CD4-positive, alpha-beta T cell (primary cell): ENCODE measurements around the gene NEGR1. TPM values are rescaled to one million over a fixed set of nuclear protein-coding genes. Genes with fewer than 3 reads are reported as not detected.

ENCODE experiments used
- ATAC-seq: fragments of 200-7000 bp; cut with Tn5 transposase; one replicate; pipeline ENCODE4 v1.10.0; 2022; ENCODE audit warnings: mild to moderate bottlenecking; ENCODE audit not compliant: poor library complexity
- CTCF ChIA-PET: fragments of 350-600 bp; sonication (Branson Sonifier 250); formaldehyde crosslinking; loops from one replicate; lab custom pipeline; 2021; ENCODE audit warnings: antibody characterized with exemption, inconsistent platforms; lab: Charles Lee
- POLR2A ChIA-PET: fragments of 350-600 bp; sonication (Branson Sonifier 250); formaldehyde crosslinking; loops from one replicate; lab custom pipeline; 2021; ENCODE audit warnings: antibody characterized with exemption, inconsistent platforms; lab: Charles Lee
- DNase-seq, 14 experiments: peaks; one replicate each; pipeline ENCODE4 v3.0.0-alpha.2; 2013 to 2020; ENCODE audit warnings: mixed read lengths in 2 of 14
- H3K27ac ChIP-seq, 2 donors: one replicate each; pipeline versions ENCODE4 v1.5.1 to v1.7.0; 2013; ENCODE audit warnings: low read length in 2 of 2, low read depth in 1 of 2, mild to moderate bottlenecking in 1 of 2
- H3K27me3 ChIP-seq, 2 experiments: 1 replicate in 1 of 2; 2 replicates in 1 of 2; pipeline versions ENCODE4 v1.6.1 to v1.7.0; 2013; ENCODE audit warnings: low read length in 2 of 2, control low read depth in 1 of 2, mild to moderate bottlenecking in 1 of 2, moderate library complexity in 1 of 2; ENCODE audit not compliant: insufficient read depth in 2 of 2, control insufficient read depth in 1 of 2
- H3K36me3 ChIP-seq: one replicate; pipeline ENCODE4 v1.6.1; 2013; ENCODE audit warnings: low read length, control low read depth; ENCODE audit not compliant: insufficient read depth
- H3K4me1 ChIP-seq: one replicate; pipeline ENCODE4 v1.6.1; 2013; ENCODE audit warnings: low read length, control low read depth; ENCODE audit not compliant: insufficient read depth
- H3K4me3 ChIP-seq: one replicate; pipeline ENCODE4 v1.5.1; 2013; ENCODE audit warnings: mild to moderate bottlenecking, low read length, moderate library complexity
- H3K9me3 ChIP-seq, 2 experiments: 1 replicate in 1 of 2; 2 replicates in 1 of 2; pipeline versions ENCODE4 v1.6.1 to v1.7.0; 2013; ENCODE audit warnings: low read length in 2 of 2, mild to moderate bottlenecking in 2 of 2, control low read depth in 1 of 2, moderate library complexity in 1 of 2; ENCODE audit not compliant: control insufficient read depth in 1 of 2, insufficient read depth in 1 of 2
- H3K27ac Mint-ChIP-seq: one replicate; pipeline ENCODE4 v1.8.0; 2020; ENCODE audit warnings: mixed read lengths
- H3K27me3 Mint-ChIP-seq: one replicate; pipeline ENCODE4 v1.8.0; 2021; ENCODE audit warnings: mixed read lengths
- H3K36me3 Mint-ChIP-seq: one replicate; pipeline ENCODE4 v1.8.0; 2021; ENCODE audit warnings: low read depth, mixed read lengths
- H3K4me1 Mint-ChIP-seq: one replicate; pipeline ENCODE4 v1.8.0; 2021; ENCODE audit warnings: low read depth, mixed read lengths
- H3K4me3 Mint-ChIP-seq: one replicate; pipeline ENCODE4 v1.8.0; 2020; ENCODE audit warnings: mild to moderate bottlenecking, mixed read lengths
- H3K9me3 Mint-ChIP-seq: one replicate; pipeline ENCODE4 v1.8.0; 2020; ENCODE audit warnings: mixed read lengths
- CTCF ChIP-seq: fragments of 200-600 bp; IDR thresholded peaks from one replicate; pipeline ENCODE4 v1.8.0; 2022; ENCODE audit warnings: antibody characterized with exemption, mild to moderate bottlenecking
- intact Hi-C, 2 experiments: fragments of 100-400 bp; cut with DNase I in 1 of 2; cut with micrococcal nuclease in 1 of 2; formaldehyde crosslinking; loops; one replicate each; pipeline versions ENCODE4 v1.15.1 to v1.9.0; 2023 to 2025; cut with DNase I, micrococcal nuclease
- polyA plus RNA-seq, 2 donors: library from polyadenylated mRNA; unstranded; fragments of 120-200 nt; gene quantifications; one replicate each; pipeline ENCODE4 v1.2.1, GENCODE V29; 2013
- total RNA-seq, 174 experiments: library from RNA in 2 of 174; stranded (reverse) in 2 of 174; gene quantifications; one replicate each; pipeline ENCODE4 v1.2.3 and lab custom pipeline; 2021 to 2026

NEGR1 gene
- under 1 TPM; 0.03 TPM for total RNA-seq
- polyA plus RNA-seq (2013, experiment 1 of 2): 0.23 TPM
- polyA plus RNA-seq (2013, experiment 2 of 2): 0.42 TPM
- 0 to 4.3 (median 0.10) reads per million in 172 experiments for total RNA-seq (lab: John Stamatoyannopoulos, UW)

- DNase-seq (peak in 10 of 14 experiments; percentile 12 to 79 (median 56)), ATAC-seq (peak; percentile 70)
- H3K4me1 Mint-ChIP-seq: peaks cover 16% of the 10 kb centered on the region
- no peak for TF ChIP-seq CTCF
- no peaks in the 10 kb centered on the region for H3K9me3 Mint-ChIP-seq
- POLR2A ChIA-PET: no interaction called here
- CTCF ChIA-PET: no interaction called here
- Histone ChIP-seq H3K4me3 (peak within 1 kb of the TSS; percentile 67), H3K27ac (peak within 1 kb of the TSS in 1 of 2 donors; percentile 9), H3K36me3 (no peaks in the 10 kb centered on the region), H3K4me1 (peaks cover 10% of the 10 kb centered on the region), H3K27me3 (peaks cover 9 to 14% of the 10 kb centered on the region in 2 experiments), H3K9me3 (peaks cover 0 to 25% of the 10 kb centered on the region in 2 experiments)
- H3K4me3 Mint-ChIP-seq: peak within 1 kb of the TSS; percentile 70
- peaks cover 21% of the 10 kb centered on the region for H3K27me3 Mint-ChIP-seq
- H3K36me3 Mint-ChIP-seq: no peaks in the 10 kb centered on the region
- peak within 1 kb of the TSS; percentile 61 for H3K27ac Mint-ChIP-seq
- intact Hi-C loops: loop anchor here in 1 of 2 experiments (5.0 kb wide), 1 partner anchor 80 kb away; no protein-coding TSS in a partner anchor
Observed at GRCh38 chr1:72282271-72283021, at the start of gene NEGR1. NEGR1 (minus strand) TSS chr1:72282539.

- Histone ChIP-seq H3K4me3 (no peak overlapping the region), H3K27ac (no peak overlapping the region), H3K9me3 (peaks cover 0 to 6% of the 10 kb centered on the region in 2 experiments), H3K4me1 (no peaks in the 10 kb centered on the region), H3K36me3 (no peaks in the 10 kb centered on the region), H3K27me3 (no peaks in the 10 kb centered on the region)
- no peaks in the 10 kb centered on the region for H3K4me1 Mint-ChIP-seq
- H3K27ac Mint-ChIP-seq: no peak overlapping the region
- ChIA-PET POLR2A (no interaction called here), CTCF (no interaction called here)
- H3K9me3 Mint-ChIP-seq: no peaks in the 10 kb centered on the region
- H3K27me3 Mint-ChIP-seq: no peaks in the 10 kb centered on the region
- H3K36me3 Mint-ChIP-seq: no peaks in the 10 kb centered on the region
- no peak for DNase-seq
- intact Hi-C loops: no loop called here
- ATAC-seq: no peak
- no peak for TF ChIP-seq CTCF
- no peak overlapping the region for H3K4me3 Mint-ChIP-seq
Observed at GRCh38 chr1:72326494-72326893, 44.2 kb upstream of the NEGR1 start.

GRCh38 chr1:72324451-72324850 lies 42.1 kb upstream of the NEGR1 start:
- ATAC-seq: no peak
- CTCF ChIA-PET: no interaction called here
- Mint-ChIP-seq H3K4me3 (no peak overlapping the region), H3K4me1 (no peaks in the 10 kb centered on the region), H3K36me3 (no peaks in the 10 kb centered on the region), H3K27me3 (no peaks in the 10 kb centered on the region), H3K27ac (no peak overlapping the region), H3K9me3 (no peaks in the 10 kb centered on the region)
- no peak for DNase-seq
- Histone ChIP-seq H3K36me3 (no peaks in the 10 kb centered on the region), H3K27me3 (no peaks in the 10 kb centered on the region), H3K9me3 (peaks cover 0 to 9% of the 10 kb centered on the region in 2 experiments), H3K4me3 (no peak overlapping the region), H3K27ac (no peak overlapping the region), H3K4me1 (no peaks in the 10 kb centered on the region)
- intact Hi-C loops: no loop called here
- no peak for TF ChIP-seq CTCF
- POLR2A ChIA-PET: no interaction called here
